GM06990 (cell line): ENCODE results near the gene LPCAT1.

Experiments
- DNase-seq: peaks from one replicate; pipeline ENCODE4 v3.0.0-alpha.2; 2011; ENCODE audit not compliant: insufficient read length; ENCODE audit errors: extremely low read depth
- H3K27me3 ChIP-seq: replicated peaks from 2 replicates; pipeline ENCODE4 v1.6.0; 2011; ENCODE audit warnings: low read length; ENCODE audit not compliant: control insufficient read depth, insufficient read depth
- H3K36me3 ChIP-seq: 2 replicates; pipeline ENCODE4 v1.5.1; 2011; ENCODE audit warnings: low read length; ENCODE audit not compliant: control insufficient read depth, insufficient read depth
- H3K4me3 ChIP-seq: replicated peaks from 2 replicates; pipeline ENCODE4 v1.5.1; 2011; ENCODE audit warnings: low read depth, mild to moderate bottlenecking, control low read depth, low read length
- CTCF ChIP-seq: IDR thresholded peaks from 2 replicates; pipeline ENCODE4 v1.5.1; 2011; ENCODE audit warnings: low read length, control low read depth, mild to moderate bottlenecking, inconsistent platforms; ENCODE audit not compliant: insufficient read depth, poor library complexity, severe bottlenecking

The LPCAT1 gene

DNA sequence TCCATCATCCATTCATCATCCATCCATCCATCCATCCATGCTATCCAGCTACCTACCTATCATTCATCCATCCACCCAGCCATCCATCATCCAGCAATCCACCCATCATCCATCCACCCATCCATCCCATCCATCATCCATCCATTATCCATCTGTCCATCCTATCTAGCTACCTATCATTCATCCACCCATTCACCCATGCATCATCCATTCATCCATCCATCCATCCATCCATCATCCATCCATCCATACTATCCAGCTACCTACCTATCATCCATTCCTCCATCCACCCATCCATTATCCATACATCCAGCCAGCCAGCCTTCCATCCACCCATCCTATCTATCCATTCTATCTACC lies 104.9 kb downstream of the LPCAT1 start:
- no peaks in the 10 kb centered on the region; the same call in 1 of the 2 replicates for H3K27me3 ChIP-seq
- no peaks in the 10 kb centered on the region for H3K36me3 ChIP-seq
- no peak for TF ChIP-seq CTCF
- H3K4me3 ChIP-seq = no peak overlapping the region
- DNase-seq = no peak

- no peak for TF ChIP-seq CTCF
- no peak overlapping the region for H3K4me3 ChIP-seq
- DNase-seq = no peak
Measured at GRCh38 chr5:1418238-1418920, 105.4 kb downstream of the LPCAT1 start.

GRCh38 chr5:1417586-1418225 lies 106.1 kb downstream of the LPCAT1 start:
- Histone ChIP-seq H3K36me3 (no peaks in the 10 kb centered on the region), H3K4me3 (no peak overlapping the region), H3K27me3 (no peaks in the 10 kb centered on the region; the same call in 1 of the 2 replicates)
- TF ChIP-seq CTCF = no peak
- DNase-seq = no peak

More at GRCh38 chr5:1418238-1418920, 105.4 kb downstream of the LPCAT1 start:
- no peaks in the 10 kb centered on the region for H3K36me3 ChIP-seq
- no peaks in the 10 kb centered on the region; the same call in 1 of the 2 replicates for H3K27me3 ChIP-seq

GRCh38 chr5:1416856-1417469 lies 106.8 kb downstream of the LPCAT1 start:
- peaks cover 1% of the 10 kb centered on the region; the same call in 1 of the 2 replicates for H3K27me3 ChIP-seq
- H3K36me3 ChIP-seq = no peaks in the 10 kb centered on the region
- no peak overlapping the region for H3K4me3 ChIP-seq
- TF ChIP-seq CTCF = no peak
- DNase-seq = no peak

DNA sequence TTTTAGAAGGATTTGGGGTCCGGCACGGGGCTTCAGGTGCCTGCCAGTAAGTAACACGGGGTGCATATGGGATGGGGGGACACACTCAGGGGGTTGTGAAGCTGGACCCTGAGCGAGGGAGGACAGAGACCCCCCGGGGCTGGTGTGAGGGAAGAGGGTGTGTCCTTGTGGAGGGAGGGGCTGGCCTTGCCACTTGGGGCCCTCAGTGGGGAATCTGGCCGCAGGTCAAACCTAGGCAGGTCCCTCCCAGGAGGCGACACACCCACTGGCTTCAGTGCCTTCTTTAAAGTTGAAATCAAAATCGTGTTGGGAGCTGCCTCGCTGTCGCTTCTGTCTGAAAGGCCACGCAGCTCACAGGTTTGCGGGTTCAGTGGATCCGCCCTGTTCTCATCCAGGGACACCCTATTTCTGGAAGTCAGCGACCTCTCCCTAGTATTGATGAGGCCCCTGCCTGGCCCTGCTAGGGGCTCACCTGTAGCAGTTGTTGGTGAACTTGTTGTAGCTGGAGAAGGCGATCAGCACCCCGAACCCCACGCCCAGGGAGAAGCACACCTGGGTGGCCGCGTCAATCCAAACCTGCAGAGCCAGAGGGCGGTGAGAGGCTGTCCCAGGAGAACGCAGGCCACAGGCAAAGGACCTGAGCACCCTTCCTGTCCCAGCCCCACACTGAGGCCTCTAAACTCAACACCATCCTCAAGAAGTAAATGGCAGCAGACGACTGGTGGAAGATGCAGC lies 108.0 kb downstream of the LPCAT1 start:
- Histone ChIP-seq H3K36me3 (no peaks in the 10 kb centered on the region), H3K27me3 (peaks cover 1% of the 10 kb centered on the region; the same call in 1 of the 2 replicates), H3K4me3 (no peak overlapping the region)
- no peak for DNase-seq
- TF ChIP-seq CTCF = no peak
